ENCODE results near the gene CCP110.

DNA sequence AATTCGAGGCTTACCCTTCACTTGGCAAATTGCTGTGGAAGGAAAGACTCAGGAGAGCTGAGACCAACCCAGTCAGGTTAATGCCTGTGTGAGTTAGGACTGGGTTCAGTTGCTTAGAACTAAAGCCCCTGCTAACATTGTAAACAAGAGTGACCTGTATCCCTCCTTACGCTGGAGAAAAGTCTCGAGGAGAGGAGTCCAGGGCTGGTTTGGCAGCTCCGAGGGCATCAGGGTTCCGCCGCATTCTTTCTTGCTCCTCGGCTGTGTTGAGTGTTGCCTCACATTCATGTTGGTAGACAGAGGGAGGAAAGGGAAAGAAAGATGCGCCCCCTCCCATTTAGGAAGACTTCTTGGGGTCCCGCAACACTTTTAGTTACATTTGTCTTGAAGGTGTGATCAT is 50.3 kb downstream of the CCP110 start:
- TF ChIP-seq, protein P1, sequence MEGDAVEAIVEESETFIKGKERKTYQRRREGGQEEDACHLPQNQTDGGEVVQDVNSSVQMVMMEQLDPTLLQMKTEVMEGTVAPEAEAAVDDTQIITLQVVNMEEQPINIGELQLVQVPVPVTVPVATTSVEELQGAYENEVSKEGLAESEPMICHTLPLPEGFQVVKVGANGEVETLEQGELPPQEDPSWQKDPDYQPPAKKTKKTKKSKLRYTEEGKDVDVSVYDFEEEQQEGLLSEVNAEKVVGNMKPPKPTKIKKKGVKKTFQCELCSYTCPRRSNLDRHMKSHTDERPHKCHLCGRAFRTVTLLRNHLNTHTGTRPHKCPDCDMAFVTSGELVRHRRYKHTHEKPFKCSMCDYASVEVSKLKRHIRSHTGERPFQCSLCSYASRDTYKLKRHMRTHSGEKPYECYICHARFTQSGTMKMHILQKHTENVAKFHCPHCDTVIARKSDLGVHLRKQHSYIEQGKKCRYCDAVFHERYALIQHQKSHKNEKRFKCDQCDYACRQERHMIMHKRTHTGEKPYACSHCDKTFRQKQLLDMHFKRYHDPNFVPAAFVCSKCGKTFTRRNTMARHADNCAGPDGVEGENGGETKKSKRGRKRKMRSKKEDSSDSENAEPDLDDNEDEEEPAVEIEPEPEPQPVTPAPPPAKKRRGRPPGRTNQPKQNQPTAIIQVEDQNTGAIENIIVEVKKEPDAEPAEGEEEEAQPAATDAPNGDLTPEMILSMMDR (IDR thresholded peaks at IDR 0.05): no peak
- no peak for TF ChIP-seq ZFX (IDR thresholded peaks at IDR 0.05; ENCODE audit: borderline replicate concordance)
